ENCODE measurements around the gene DNM2. TPM values are rescaled to one million over a fixed set of nuclear protein-coding genes. Genes with fewer than 3 reads are reported as not detected.

DNM2 gene
- total RNA-seq, 2 experiments from 2014 or later, result 279 to 286 TPM

- no peak for TF ChIP-seq CTCF (IDR thresholded peaks at IDR 0.05)
- H3K9me3 Mint-ChIP-seq, result no peaks in the 10 kb centered on the region
- no peaks in the 10 kb centered on the region for H3K27me3 Mint-ChIP-seq
- H3K4me1 Mint-ChIP-seq (ENCODE audit: low read depth), result no peaks in the 10 kb centered on the region
- no peak overlapping the region for H3K27ac ChIP-seq (ENCODE audit: low read depth in 1 of 2, low read length in 2 of 2)
- no peak for DNase-seq
- no peak overlapping the region for H3K4me3 Mint-ChIP-seq
- no peaks in the 10 kb centered on the region for H3K4me1 ChIP-seq (ENCODE audit: insufficient read depth, low read length)
- peaks cover 97% of the 10 kb centered on the region for H3K36me3 ChIP-seq (ENCODE audit: insufficient read depth, low read length)
- no peaks in the 10 kb centered on the region for H3K9me3 ChIP-seq (ENCODE audit: control insufficient read depth in 1 of 2, insufficient read depth in 1 of 2, low read length in 2 of 2)
- CTCF ChIA-PET, result no interaction called here
- no peaks in the 10 kb centered on the region for H3K27me3 ChIP-seq (ENCODE audit: control insufficient read depth in 1 of 2, insufficient read depth in 2 of 2, low read length in 2 of 2)
- no peak overlapping the region for H3K27ac Mint-ChIP-seq
- no peak overlapping the region for H3K4me3 ChIP-seq (ENCODE audit: low read length)
- peaks cover 88% of the 10 kb centered on the region for H3K36me3 Mint-ChIP-seq (ENCODE audit: low read depth)
- intact Hi-C loops (cut with DNase I, micrococcal nuclease), result no loop called here
- no peak for ATAC-seq (ENCODE audit: poor library complexity)
- POLR2A ChIA-PET, result no interaction called here
These were observed 31.0 kb upstream of the DNM2 start for GRCh38 chr19:10686661-10687517.

- POLR2A ChIA-PET, result no interaction called here
- no peaks in the 10 kb centered on the region for H3K27me3 Mint-ChIP-seq
- H3K27ac Mint-ChIP-seq, result peak overlapping the region; percentile 9
- H3K4me1 ChIP-seq (ENCODE audit: insufficient read depth, low read length), result no peaks in the 10 kb centered on the region
- H3K9me3 Mint-ChIP-seq, result no peaks in the 10 kb centered on the region
- no peak overlapping the region for H3K4me3 ChIP-seq (ENCODE audit: low read length)
- peaks cover 96% of the 10 kb centered on the region for H3K36me3 ChIP-seq (ENCODE audit: insufficient read depth, low read length)
- no peak overlapping the region for H3K27ac ChIP-seq (ENCODE audit: low read depth in 1 of 2, low read length in 2 of 2)
- H3K4me3 Mint-ChIP-seq, result no peak overlapping the region
- ATAC-seq (ENCODE audit: poor library complexity) (no peak), DNase-seq (no peak)
- no peaks in the 10 kb centered on the region for H3K27me3 ChIP-seq (ENCODE audit: control insufficient read depth in 1 of 2, insufficient read depth in 2 of 2, low read length in 2 of 2)
- no peaks in the 10 kb centered on the region for H3K4me1 Mint-ChIP-seq (ENCODE audit: low read depth)
- intact Hi-C loops (cut with DNase I, micrococcal nuclease), result no loop called here
- TF ChIP-seq CTCF (IDR thresholded peaks at IDR 0.05), result no peak
- no peaks in the 10 kb centered on the region for H3K9me3 ChIP-seq (ENCODE audit: control insufficient read depth in 1 of 2, insufficient read depth in 1 of 2, low read length in 2 of 2)
- peaks cover 88% of the 10 kb centered on the region for H3K36me3 Mint-ChIP-seq (ENCODE audit: low read depth)
- CTCF ChIA-PET, result no interaction called here
These were observed 30.2 kb upstream of the DNM2 start for GRCh38 chr19:10687518-10688288.

GRCh38 chr19:10688545-10689280 is 29.2 kb upstream of the DNM2 start:
- ChIA-PET POLR2A (no interaction called here), CTCF (interaction anchor here (1.3 kb wide), 1 partner anchor 12 kb away, joined by 3 read pairs; the partner anchor contains the start of gene QTRT1)
- H3K9me3 Mint-ChIP-seq, result no peaks in the 10 kb centered on the region
- TF ChIP-seq CTCF (IDR thresholded peaks at IDR 0.05), result no peak
- H3K9me3 ChIP-seq (ENCODE audit: control insufficient read depth in 1 of 2, insufficient read depth in 1 of 2, low read length in 2 of 2), result no peaks in the 10 kb centered on the region
- no peaks in the 10 kb centered on the region for H3K27me3 ChIP-seq (ENCODE audit: control insufficient read depth in 1 of 2, insufficient read depth in 2 of 2, low read length in 2 of 2)
- no peaks in the 10 kb centered on the region for H3K27me3 Mint-ChIP-seq
- H3K4me3 ChIP-seq (ENCODE audit: low read length), result no peak overlapping the region
- no peaks in the 10 kb centered on the region for H3K4me1 ChIP-seq (ENCODE audit: insufficient read depth, low read length)
- ATAC-seq (ENCODE audit: poor library complexity) (no peak), DNase-seq (no peak)
- H3K36me3 Mint-ChIP-seq (ENCODE audit: low read depth), result peaks cover 81% of the 10 kb centered on the region
- intact Hi-C loops (cut with DNase I, micrococcal nuclease), result no loop called here
- H3K36me3 ChIP-seq (ENCODE audit: insufficient read depth, low read length), result peaks cover 85% of the 10 kb centered on the region
- H3K4me1 Mint-ChIP-seq (ENCODE audit: low read depth), result no peaks in the 10 kb centered on the region
- H3K27ac Mint-ChIP-seq, result peak overlapping the region; percentile 3
- no peak overlapping the region for H3K4me3 Mint-ChIP-seq
- no peak overlapping the region for H3K27ac ChIP-seq (ENCODE audit: low read depth in 1 of 2, low read length in 2 of 2)

All from CD4-positive, alpha-beta T cell (primary cell).